A549 (cell line): ENCODE measurements around the gene RAB11FIP5. TPM values are rescaled to one million over a fixed set of nuclear protein-coding genes. Genes with fewer than 3 reads are reported as not detected.

ENCODE experiments used
- ATAC-seq, 2 experiments: fragments of 200-7000 bp in 1 of 2; fragments of >200 bp in 1 of 2; cut with Nextera tagmentation in 1 of 2; cut with Tn5 transposase in 1 of 2; 3 replicates each; pipeline versions ENCODE4 v1.8.0 to v1.9.1; 2018 to 2020; ENCODE audit warnings: mild to moderate bottlenecking in 1 of 2, moderate library complexity in 1 of 2
- CTCF ChIA-PET: fragments of 300-600 bp; sonication (Branson Sonifier 250); formaldehyde crosslinking; extraction: SDS; loops from one replicate; lab custom pipeline; 2021; ENCODE audit warnings: antibody characterized with exemption, inconsistent platforms; lab: Yijun Ruan, JAX
- POLR2A ChIA-PET: fragments of 350-600 bp; formaldehyde crosslinking; extraction: SDS; loops from one replicate; lab custom pipeline; 2021; ENCODE audit warnings: antibody characterized with exemption, inconsistent platforms; lab: Yijun Ruan, JAX
- DNase-seq, 2 experiments: peaks; one replicate each; pipeline versions ENCODE4 v3.0.0 to v3.0.0-alpha.2; 2011 to 2016; ENCODE audit warnings: low read depth in 1 of 2, low spot score in 1 of 2
- FAIRE-seq: peaks from 2 replicates; lab custom pipeline; 2011; peaks lifted over from hg19 to GRCh38; lab: Jason Lieb, UNC
- H3K27ac ChIP-seq, 2 experiments: fragments of >200 bp; sonication (Bioruptor Twin); formaldehyde crosslinking; 3 replicates each; pipeline ENCODE4 v1.5.1; 2016 to 2017
- H3K4me1 ChIP-seq: fragments of >200 bp; sonication (Bioruptor Twin); formaldehyde crosslinking; 3 replicates; pipeline ENCODE4 v1.6.1; 2016
- H3K4me2 ChIP-seq: fragments of >200 bp; sonication (Bioruptor Twin); formaldehyde crosslinking; 3 replicates; pipeline ENCODE4 v1.6.1; 2016
- H3K4me3 ChIP-seq: fragments of >200 bp; sonication (Bioruptor Twin); formaldehyde crosslinking; 3 replicates; pipeline ENCODE4 v1.5.1; 2016
- H3K9me3 ChIP-seq: fragments of >200 bp; sonication (Bioruptor Twin); formaldehyde crosslinking; 3 replicates; pipeline ENCODE4 v1.6.1; 2016
- BCL3 ChIP-seq: fragments of >200 bp; sonication (Bioruptor Twin); formaldehyde crosslinking; IDR thresholded peaks from 3 replicates; pipeline ENCODE4 v1.6.1; 2016
- CBX2 ChIP-seq: fragments of 200-600 bp; sonication (generic); IDR thresholded peaks from 2 replicates; pipeline ENCODE4 v1.6.1; 2016; ENCODE audit warnings: low read depth, mild to moderate bottlenecking, borderline replicate concordance
- CEBPB ChIP-seq, 2 experiments: fragments of >200 bp in 1 of 2; sonication (Bioruptor Twin) in 1 of 2; formaldehyde crosslinking in 1 of 2; IDR thresholded peaks; 2 replicates each; pipeline ENCODE4 v1.6.1; 2012 to 2016
- CHD2 ChIP-seq: fragments of 150-350 bp; IDR thresholded peaks from 2 replicates; pipeline ENCODE4 v1.6.1; 2014; ENCODE audit warnings: low read length; ENCODE audit not compliant: partially characterized antibody
- EHMT2 ChIP-seq: fragments of 200-600 bp; sonication (generic); IDR thresholded peaks from 2 replicates; pipeline ENCODE4 v1.6.1; 2016; ENCODE audit warnings: antibody characterized with exemption, low read depth, mild to moderate bottlenecking, moderate library complexity
- ELK1 ChIP-seq: fragments of 150-350 bp; IDR thresholded peaks from 2 replicates; pipeline ENCODE4 v1.6.1; 2014; ENCODE audit warnings: low read depth, mild to moderate bottlenecking, low read length
- FOSB ChIP-seq: fragments of 250-450 bp; sonication (Bioruptor Pico); IDR thresholded peaks from 2 replicates; pipeline ENCODE4 v1.5.0; 2020; ENCODE audit warnings: mild to moderate bottlenecking, moderate library complexity
- FOSL2 ChIP-seq, 2 experiments: fragments of 450-650 bp in 1 of 2; fragments of >200 bp in 1 of 2; sonication (Bioruptor Twin) in 1 of 2; formaldehyde crosslinking; IDR thresholded peaks; 2 replicates each; pipeline versions ENCODE4 v1.5.0 to v1.6.1; 2016 to 2020; ENCODE audit warnings: mild to moderate bottlenecking in 1 of 2, moderate library complexity in 1 of 2
- HDAC2 ChIP-seq: fragments of 200-600 bp; sonication (generic); IDR thresholded peaks from 2 replicates; pipeline ENCODE4 v1.6.1; 2016
- HES2 ChIP-seq: fragments of >200 bp; sonication (Bioruptor Twin); formaldehyde crosslinking; IDR thresholded peaks from 2 replicates; pipeline ENCODE4 v1.6.1; 2016
- HEYL ChIP-seq: fragments of 250-450 bp; sonication (Bioruptor Pico); IDR thresholded peaks from 2 replicates; pipeline ENCODE4 v1.8.0; 2021; ENCODE audit warnings: mild to moderate bottlenecking, moderate library complexity
- HOXB13 ChIP-seq: fragments of 250-450 bp; sonication (Bioruptor Pico); IDR thresholded peaks from 2 replicates; pipeline ENCODE4 v1.5.0; 2020; ENCODE audit warnings: low read depth, mild to moderate bottlenecking, moderate library complexity
- JUN ChIP-seq, 2 experiments: fragments of >200 bp; sonication (Bioruptor Twin); formaldehyde crosslinking; IDR thresholded peaks; 2 replicates in 1 of 2; 3 replicates in 1 of 2; pipeline ENCODE4 v1.6.1; 2016 to 2017
- KDM1A ChIP-seq: fragments of 200-600 bp; sonication (generic); IDR thresholded peaks from 2 replicates; pipeline ENCODE4 v1.6.1; 2016; ENCODE audit warnings: low read depth, mild to moderate bottlenecking
- KDM5A ChIP-seq: fragments of 200-600 bp; sonication (generic); IDR thresholded peaks from 2 replicates; pipeline ENCODE4 v1.6.1; 2016; ENCODE audit warnings: antibody characterized with exemption, mild to moderate bottlenecking
- MAFK ChIP-seq: fragments of 450-650 bp; IDR thresholded peaks from 2 replicates; pipeline ENCODE4 v1.6.1; 2014; ENCODE audit not compliant: partially characterized antibody
- MAX ChIP-seq: IDR thresholded peaks from 2 replicates; pipeline ENCODE4 v1.6.1; 2012
- MAZ ChIP-seq: fragments of 150-350 bp; IDR thresholded peaks from 2 replicates; pipeline ENCODE4 v1.6.1; 2014; ENCODE audit warnings: antibody characterized with exemption, low read depth, low read length, borderline replicate concordance
- NR3C1 ChIP-seq: fragments of >200 bp; sonication (Bioruptor Twin); formaldehyde crosslinking; IDR thresholded peaks from 3 replicates; pipeline ENCODE4 v1.6.1; 2017
- PHF8 ChIP-seq: fragments of 200-600 bp; sonication (generic); IDR thresholded peaks from 2 replicates; pipeline ENCODE4 v1.6.1; 2016; ENCODE audit warnings: low read depth, mild to moderate bottlenecking, antibody characterized with exemption, moderate library complexity, borderline replicate concordance
- POLR2A ChIP-seq: IDR thresholded peaks from 2 replicates; pipeline ENCODE4 v1.6.1; 2012; ENCODE audit warnings: mild to moderate bottlenecking, low read length
- POLR2AphosphoS2 ChIP-seq: conservative IDR thresholded peaks from 2 replicates; pipeline ENCODE4 v1.6.1; 2012; ENCODE audit warnings: low read length, improper control_type of control experiment, inconsistent platforms
- SREBF2 ChIP-seq: fragments of 450-650 bp; IDR thresholded peaks from 2 replicates; pipeline ENCODE4 v1.6.1; 2014; ENCODE audit warnings: mild to moderate bottlenecking, moderate library complexity
- TFCP2L1 ChIP-seq: fragments of 250-450 bp; sonication (Bioruptor Pico); IDR thresholded peaks from 2 replicates; pipeline ENCODE4 v1.5.0; 2021; ENCODE audit warnings: mild to moderate bottlenecking
- ZC3H11A ChIP-seq: fragments of 450-650 bp; IDR thresholded peaks from 2 replicates; pipeline ENCODE4 v1.6.1; 2014; ENCODE audit warnings: antibody characterized with exemption, mild to moderate bottlenecking
- ZFP36 ChIP-seq: fragments of 450-650 bp; IDR thresholded peaks from 2 replicates; pipeline ENCODE4 v1.6.1; 2014; ENCODE audit warnings: borderline replicate concordance; ENCODE audit not compliant: partially characterized antibody
- ZNF302 ChIP-seq: fragments of 250-450 bp; sonication (Bioruptor Pico); IDR thresholded peaks from 2 replicates; pipeline ENCODE4 v1.9.0; 2021; ENCODE audit warnings: inconsistent platforms, mild to moderate bottlenecking, moderate library complexity
- ZSCAN20 ChIP-seq: fragments of 250-450 bp; sonication (Bioruptor Pico); IDR thresholded peaks from 2 replicates; pipeline ENCODE4 v1.8.0; 2022; ENCODE audit warnings: mild to moderate bottlenecking, moderate library complexity
- WGBS: methylation state at CpG from one replicate; pipeline ENCODE4 v1.1.6; 2017; ENCODE audit errors: missing lambda C conversion rate; 5-methylcytosine and 5-hydroxymethylcytosine counted together
- polyA plus RNA-seq, 4 experiments: library from polyadenylated mRNA; depleted of rRNA in 3 of 4; stranded (reverse); fragments of >200 nt; fragmentation: RNase III in 1 of 4; extraction: RNeasy Plus Mini Kit Qiagen cat#74134 plus additional on column Dnase treatment in 1 of 4; gene quantifications; 2 replicates in 3 of 4; 3 replicates in 1 of 4; pipeline ENCODE4 v1.2.3, GENCODE V29; 2011 to 2017
- TF ChIP-seq, protein P1 (sequence below): fragments of 250-450 bp; sonication (Bioruptor Pico); IDR thresholded peaks from 2 replicates; pipeline ENCODE4 v1.5.0; 2021; ENCODE audit warnings: mild to moderate bottlenecking, moderate library complexity, borderline replicate concordance
- TF ChIP-seq, protein P2 (sequence below): IDR thresholded peaks from 2 replicates; pipeline ENCODE4 v1.6.1; 2012; ENCODE audit warnings: low read depth, borderline replicate concordance
- TF ChIP-seq, protein P3 (sequence below): fragments of 200-600 bp; sonication (generic); IDR thresholded peaks from 2 replicates; pipeline ENCODE4 v1.6.1; 2016; ENCODE audit warnings: antibody characterized with exemption, mild to moderate bottlenecking, moderate library complexity

The RAB11FIP5 gene
- polyA plus RNA-seq, 2 of the 4 experiments (the other 2 are of a cell fraction), result 21.6 to 21.8 TPM

GRCh38 chr2:73071360-73072128 is 41.2 kb downstream of the RAB11FIP5 start, which contains the start of gene SFXN5:
TSS of gene SFXN5 (minus strand) at chr2:73071712. CDS start at chr2:73071705, 7 bp downstream.
- H3K4me2 ChIP-seq, result peak within 1 kb of the TSS; percentile 96
- H3K27ac ChIP-seq, result peak within 1 kb of the TSS; percentile 87 to 93
- POLR2A ChIA-PET, result interaction anchor here (0.9 to 1.6 kb wide), 5 partner anchors 9 to 162 kb away, joined by 3 to 11 read pairs (median 6); partner anchors contain the start of genes CCT7 and RAB11FIP5
- H3K4me3 ChIP-seq, result peak within 1 kb of the TSS; percentile 79
- peaks cover 29% of the 10 kb centered on the region for H3K4me1 ChIP-seq
- FAIRE-seq (no peak), ATAC-seq (peak; percentile 92 to 95), DNase-seq (peak; percentile 97 to 98)
- 9% methylated on average over 48 of the region's 67 CpGs for WGBS
- no peaks in the 10 kb centered on the region for H3K9me3 ChIP-seq
- CTCF ChIA-PET, result interaction anchor here (1.0 to 7.5 kb wide), 4 partner anchors 13 to 99 kb away, joined by 3 to 90 read pairs (median 4); no protein-coding TSS in a partner anchor
- TF ChIP-seq MAX (peak; percentile 51), FOSL2 (IDR thresholded peaks at IDR 0.05) (no peak), FOSL2 (CRISPR knock-in tag; IDR thresholded peaks at IDR 0.05) (0 out of 2 replicates have a peak, but pooled peaks have one; percentile 12), SREBF2 (no peak), ELK1 (no peak), BCL3 (peak; percentile 77; the same call in 1 of the 3 replicates), MAFK (no peak), NR3C1 (no peak), POLR2A (peak; percentile 69), HEYL (CRISPR knock-in tag) (no peak), ZC3H11A (no peak), HOXB13 (CRISPR knock-in tag) (no peak), ZFP36 (no peak), KDM5A (peak; percentile 74), FOSB (CRISPR knock-in tag) (no peak), PHF8 (peak; percentile 77; the same call in 1 of the 2 replicates), ZNF302 (CRISPR knock-in tag) (no peak), CHD2 (no peak), EHMT2 (no peak), JUN (IDR thresholded peaks at IDR 0.05) (peak; percentile 81 to 97; a peak in 4 of 5 replicates), CEBPB (IDR thresholded peaks at IDR 0.05) (no peak), HES2 (no peak), MAZ (no peak), HDAC2 (no peak), TFCP2L1 (CRISPR knock-in tag) (no peak; the same call in 1 of the 2 replicates), ZSCAN20 (CRISPR knock-in tag) (no peak), KDM1A (no peak), POLR2AphosphoS2 (peak; percentile 63; the same call in 1 of the 2 replicates), CBX2 (no peak)
- TF ChIP-seq, protein P1, sequence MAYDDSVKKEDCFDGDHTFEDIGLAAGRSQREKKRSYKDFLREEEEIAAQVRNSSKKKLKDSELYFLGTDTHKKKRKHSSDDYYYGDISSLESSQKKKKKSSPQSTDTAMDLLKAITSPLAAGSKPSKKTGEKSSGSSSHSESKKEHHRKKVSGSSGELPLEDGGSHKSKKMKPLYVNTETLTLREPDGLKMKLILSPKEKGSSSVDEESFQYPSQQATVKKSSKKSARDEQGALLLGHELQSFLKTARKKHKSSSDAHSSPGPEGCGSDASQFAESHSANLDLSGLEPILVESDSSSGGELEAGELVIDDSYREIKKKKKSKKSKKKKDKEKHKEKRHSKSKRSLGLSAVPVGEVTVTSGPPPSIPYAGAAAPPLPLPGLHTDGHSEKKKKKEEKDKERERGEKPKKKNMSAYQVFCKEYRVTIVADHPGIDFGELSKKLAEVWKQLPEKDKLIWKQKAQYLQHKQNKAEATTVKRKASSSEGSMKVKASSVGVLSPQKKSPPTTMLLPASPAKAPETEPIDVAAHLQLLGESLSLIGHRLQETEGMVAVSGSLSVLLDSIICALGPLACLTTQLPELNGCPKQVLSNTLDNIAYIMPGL (CRISPR knock-in tag), result peak; percentile 55; the same call in 1 of the 2 replicates
- TF ChIP-seq, protein P2, sequence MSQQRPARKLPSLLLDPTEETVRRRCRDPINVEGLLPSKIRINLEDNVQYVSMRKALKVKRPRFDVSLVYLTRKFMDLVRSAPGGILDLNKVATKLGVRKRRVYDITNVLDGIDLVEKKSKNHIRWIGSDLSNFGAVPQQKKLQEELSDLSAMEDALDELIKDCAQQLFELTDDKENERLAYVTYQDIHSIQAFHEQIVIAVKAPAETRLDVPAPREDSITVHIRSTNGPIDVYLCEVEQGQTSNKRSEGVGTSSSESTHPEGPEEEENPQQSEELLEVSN, result peak; percentile 67; the same call in 1 of the 2 replicates
- TF ChIP-seq, protein P3, sequence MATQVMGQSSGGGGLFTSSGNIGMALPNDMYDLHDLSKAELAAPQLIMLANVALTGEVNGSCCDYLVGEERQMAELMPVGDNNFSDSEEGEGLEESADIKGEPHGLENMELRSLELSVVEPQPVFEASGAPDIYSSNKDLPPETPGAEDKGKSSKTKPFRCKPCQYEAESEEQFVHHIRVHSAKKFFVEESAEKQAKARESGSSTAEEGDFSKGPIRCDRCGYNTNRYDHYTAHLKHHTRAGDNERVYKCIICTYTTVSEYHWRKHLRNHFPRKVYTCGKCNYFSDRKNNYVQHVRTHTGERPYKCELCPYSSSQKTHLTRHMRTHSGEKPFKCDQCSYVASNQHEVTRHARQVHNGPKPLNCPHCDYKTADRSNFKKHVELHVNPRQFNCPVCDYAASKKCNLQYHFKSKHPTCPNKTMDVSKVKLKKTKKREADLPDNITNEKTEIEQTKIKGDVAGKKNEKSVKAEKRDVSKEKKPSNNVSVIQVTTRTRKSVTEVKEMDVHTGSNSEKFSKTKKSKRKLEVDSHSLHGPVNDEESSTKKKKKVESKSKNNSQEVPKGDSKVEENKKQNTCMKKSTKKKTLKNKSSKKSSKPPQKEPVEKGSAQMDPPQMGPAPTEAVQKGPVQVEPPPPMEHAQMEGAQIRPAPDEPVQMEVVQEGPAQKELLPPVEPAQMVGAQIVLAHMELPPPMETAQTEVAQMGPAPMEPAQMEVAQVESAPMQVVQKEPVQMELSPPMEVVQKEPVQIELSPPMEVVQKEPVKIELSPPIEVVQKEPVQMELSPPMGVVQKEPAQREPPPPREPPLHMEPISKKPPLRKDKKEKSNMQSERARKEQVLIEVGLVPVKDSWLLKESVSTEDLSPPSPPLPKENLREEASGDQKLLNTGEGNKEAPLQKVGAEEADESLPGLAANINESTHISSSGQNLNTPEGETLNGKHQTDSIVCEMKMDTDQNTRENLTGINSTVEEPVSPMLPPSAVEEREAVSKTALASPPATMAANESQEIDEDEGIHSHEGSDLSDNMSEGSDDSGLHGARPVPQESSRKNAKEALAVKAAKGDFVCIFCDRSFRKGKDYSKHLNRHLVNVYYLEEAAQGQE, result no peak
